Stomach (tissue), 19 donors: ENCODE results near the gene MTHFD2. TPM values are rescaled to one million over a fixed set of nuclear protein-coding genes. Genes with fewer than 3 reads are reported as not detected.
A peak's percentile ranks its signal among the peaks of the same experiment; 100 is the strongest.

ENCODE experiments used
- DNase-seq, 2 donors: peaks; one replicate each; pipeline versions ENCODE4 v3.0.0 to v3.0.0-alpha.2; 2013 to 2019
- H3K27ac ChIP-seq, 5 donors: fragments of 200-600 bp in 4 of 5; sonication (generic) in 4 of 5; one replicate each; pipeline ENCODE4 v1.5.1; 2013 to 2019; ENCODE audit warnings: mild to moderate bottlenecking in 1 of 5, moderate library complexity in 1 of 5
- H3K27me3 ChIP-seq, 3 donors: fragments of 200-600 bp; sonication (generic); one replicate each; pipeline ENCODE4 v1.5.1; 2017 to 2019; ENCODE audit warnings: mixed run types in 1 of 3
- H3K36me3 ChIP-seq, 4 donors: fragments of 200-600 bp; sonication (generic); 1 replicate in 3 of 4; 2 replicates in 1 of 4; pipeline ENCODE4 v1.5.1; 2016 to 2019
- H3K4me1 ChIP-seq, 4 donors: fragments of 200-600 bp; sonication (generic); one replicate each; pipeline ENCODE4 v1.5.1; 2016 to 2019
- H3K4me3 ChIP-seq, 4 donors: fragments of 200-600 bp; sonication (generic) in 3 of 4; one replicate each; pipeline ENCODE4 v1.5.1; 2016 to 2019; ENCODE audit warnings: mild to moderate bottlenecking in 1 of 4
- H3K9me3 ChIP-seq, 4 donors: fragments of 200-600 bp; sonication (generic); one replicate each; pipeline ENCODE4 v1.5.1; 2016 to 2019
- CTCF ChIP-seq, 7 experiments: fragments of 450-650 bp in 4 of 7; fragments of 200-600 bp in 3 of 7; sonication (generic) in 3 of 7; IDR thresholded peaks; one replicate each; pipeline ENCODE4 v1.5.1; 2016 to 2019; ENCODE audit warnings: antibody characterized with exemption in 7 of 7, control low read depth in 2 of 7, mild to moderate bottlenecking in 1 of 7
- EP300 ChIP-seq: sonication (generic); formaldehyde crosslinking; IDR thresholded peaks from one replicate; pipeline ENCODE4 v1.6.1; 2017; ENCODE audit warnings: antibody characterized with exemption
- POLR2A ChIP-seq, 4 donors: fragments of 450-650 bp; IDR thresholded peaks; one replicate each; pipeline ENCODE4 v1.6.1; 2016; ENCODE audit warnings: antibody characterized with exemption in 4 of 4, control low read depth in 2 of 4, mild to moderate bottlenecking in 1 of 4, moderate library complexity in 1 of 4
- POLR2AphosphoS5 ChIP-seq, 3 donors: sonication (generic); formaldehyde crosslinking; IDR thresholded peaks; one replicate each; pipeline ENCODE4 v1.6.1; 2016; ENCODE audit warnings: antibody characterized with exemption in 3 of 3
- WGBS, 5 donors: extraction: QIAGEN DNeasy Blood & Tissue Kit in 3 of 5; methylation state at CpG; one replicate each; pipeline versions ENCODE4 v1.1.5 to v1.1.7; 2013 to 2018; 5-methylcytosine and 5-hydroxymethylcytosine counted together
- intact Hi-C: fragments of 100-400 bp; cut with DNase I; formaldehyde crosslinking; loops from one replicate; pipeline ENCODE4 v1.15.1; 2023; ENCODE audit warnings: low total_unique reads
- long read RNA-seq, 10 donors: transcript quantifications; one replicate each; lab custom pipeline, GENCODE V29; 2026
- polyA plus RNA-seq, 3 donors: library from polyadenylated mRNA; stranded (reverse); fragments of 200-250 nt; gene quantifications; one replicate each; pipeline ENCODE4 v1.2.3, GENCODE V29; 2013
- total RNA-seq, 5 donors: library from RNA; depleted of rRNA; stranded (reverse); fragments of >200 nt; gene quantifications; one replicate each; pipeline versions ENCODE4 v1.1.0 to v1.2.3, GENCODE V29; 2014 to 2016
- donor health status: healthy with polysubstance abuse.
- donor health status: Bipolar disorder and iron deficiency.
- donor health status: healthy.

Gene MTHFD2
- total RNA-seq (10 to 100 TPM in 3 of 5 donors, 1 to 10 TPM in 2; 4.3 to 51.3 (median 37.7) TPM), polyA plus RNA-seq (10 to 100 TPM; 34.1 to 54.1 (median 42.1) TPM)
- long read RNA-seq, donor 1, partial matches to known transcripts, result 0 of 1 reads
- long read RNA-seq, donor 1, other reads (novel, unspliced or antisense), result 0 of 1 reads
- long read RNA-seq, donor 2, full-length matches to known transcripts, result 5 of 5 reads
- long read RNA-seq, donor 2, partial matches to known transcripts, result 0 of 5 reads
- long read RNA-seq, donor 2, other reads (novel, unspliced or antisense), result 0 of 5 reads
- long read RNA-seq, donor 3, full-length matches to known transcripts, result 5 of 11 reads
- long read RNA-seq, donor 3, partial matches to known transcripts, result 6 of 11 reads
- long read RNA-seq, donor 3, other reads (novel, unspliced or antisense), result 0 of 11 reads
- long read RNA-seq, donor 4, result 0 reads
- long read RNA-seq, donor 5, full-length matches to known transcripts, result 3 of 3 reads
- long read RNA-seq, donor 5, partial matches to known transcripts, result 0 of 3 reads
- long read RNA-seq, donor 5, other reads (novel, unspliced or antisense), result 0 of 3 reads
- long read RNA-seq, donor 6, result 0 reads
- long read RNA-seq, donor 7, full-length matches to known transcripts, result 13 of 13 reads
- long read RNA-seq, donor 7, partial matches to known transcripts, result 0 of 13 reads
- long read RNA-seq, donor 7, other reads (novel, unspliced or antisense), result 0 of 13 reads
- long read RNA-seq, donor 8, full-length matches to known transcripts, result 4 of 9 reads
- long read RNA-seq, donor 8, partial matches to known transcripts, result 5 of 9 reads
- long read RNA-seq, donor 8, other reads (novel, unspliced or antisense), result 0 of 9 reads
- long read RNA-seq, donor 9, full-length matches to known transcripts, result 3 of 3 reads
- long read RNA-seq, donor 9, partial matches to known transcripts, result 0 of 3 reads
- long read RNA-seq, donor 9, other reads (novel, unspliced or antisense), result 0 of 3 reads
- long read RNA-seq, donor 10, full-length matches to known transcripts, result 2 of 2 reads
- long read RNA-seq, donor 10, partial matches to known transcripts, result 0 of 2 reads
- long read RNA-seq, donor 10, other reads (novel, unspliced or antisense), result 0 of 2 reads

GRCh38 chr2:74198461-74199274 is at the start of gene MTHFD2:
Gene MTHFD2, plus strand, starts transcription at chr2:74198615. Its CDS starts 27 bp downstream, at chr2:74198642.
- peaks cover 13 to 49% (median 31%) of the 10 kb centered on the region in 4 donors for H3K4me1 ChIP-seq
- H3K27me3 ChIP-seq, result no peaks in the 10 kb centered on the region
- DNase-seq, result peak; percentile 95 to 97
- 0 to 1% (median 0%) methylated on average over 39 to 96 of the region's 96 CpGs for WGBS, 5 donors
- H3K4me3 ChIP-seq, result peak within 1 kb of the TSS; percentile 69 to 86 (median 76)
- H3K27ac ChIP-seq, result peak within 1 kb of the TSS; percentile 95 to 99 (median 97)
- peaks cover 0 to 8% (median 1%) of the 10 kb centered on the region in 4 donors for H3K36me3 ChIP-seq
- peak in 1 of 4 donors; percentile 64 for TF ChIP-seq POLR2A (IDR thresholded peaks at IDR 0.05)
- TF ChIP-seq POLR2AphosphoS5 (IDR thresholded peaks at IDR 0.05), result peak; percentile 68 to 95 (median 95)
- TF ChIP-seq EP300, result no peak
- TF ChIP-seq CTCF (IDR thresholded peaks at IDR 0.05), result peak in 5 of 7 experiments; percentile 63 to 86 (median 77)
- intact Hi-C loops, result no loop called here
- H3K9me3 ChIP-seq, result no peaks in the 10 kb centered on the region

GRCh38 chr2:74149247-74149525 is 49.2 kb upstream of the MTHFD2 start:
- H3K27ac ChIP-seq, result no peak overlapping the region
- 87 to 90% (median 89%) methylated on average over 5 of the region's 5 CpGs for WGBS, 5 donors
- intact Hi-C loops, result loop anchor here (10.0 kb wide), 1 partner anchor 324 kb away; the partner anchor contains the start of gene STAMBP
- peaks cover 13 to 45% (median 37%) of the 10 kb centered on the region in 4 donors for H3K36me3 ChIP-seq
- peaks cover 11 to 28% (median 18%) of the 10 kb centered on the region in 4 donors for H3K4me1 ChIP-seq
- no peaks in the 10 kb centered on the region for H3K27me3 ChIP-seq
- DNase-seq, result no peak
- H3K9me3 ChIP-seq, result no peaks in the 10 kb centered on the region
- no peak overlapping the region for H3K4me3 ChIP-seq
- TF ChIP-seq POLR2A (IDR thresholded peaks at IDR 0.05) (no peak), EP300 (no peak), CTCF (IDR thresholded peaks at IDR 0.05) (no peak), POLR2AphosphoS5 (IDR thresholded peaks at IDR 0.05) (no peak)

GRCh38 chr2:74149570-74150319 is 48.7 kb upstream of the MTHFD2 start:
- intact Hi-C loops, result loop anchor here (10.0 kb wide), 1 partner anchor 325 kb away; the partner anchor contains the start of gene STAMBP
- H3K4me1 ChIP-seq, result peaks cover 11 to 28% (median 18%) of the 10 kb centered on the region in 4 donors
- no peak overlapping the region for H3K4me3 ChIP-seq
- no peaks in the 10 kb centered on the region for H3K27me3 ChIP-seq
- no peak overlapping the region for H3K27ac ChIP-seq
- no peak for TF ChIP-seq POLR2A (IDR thresholded peaks at IDR 0.05)
- no peak for TF ChIP-seq POLR2AphosphoS5 (IDR thresholded peaks at IDR 0.05)
- no peak for TF ChIP-seq CTCF (IDR thresholded peaks at IDR 0.05)
- TF ChIP-seq EP300, result no peak
- H3K36me3 ChIP-seq, result peaks cover 9 to 45% (median 37%) of the 10 kb centered on the region in 4 donors
- H3K9me3 ChIP-seq, result no peaks in the 10 kb centered on the region
- WGBS, 5 donors, result 77 to 90% (median 85%) methylated on average over 7 of the region's 7 CpGs
- DNase-seq, result no peak
